HEK293 (cell line): Measurements from ENCODE around the gene POLR3E.

Experiments
- BCL11B ChIP-seq: fragments of 450-650 bp; formaldehyde crosslinking; IDR thresholded peaks from 2 replicates; pipeline ENCODE4 v1.5.1; 2016; ENCODE audit warnings: low read depth, missing biosample characterization, missing genetic modification characterization
- TCF7L2 ChIP-seq: IDR thresholded peaks from 2 replicates; pipeline ENCODE4 v1.6.1; 2011; ENCODE audit warnings: low read depth, mild to moderate bottlenecking, inconsistent platforms, low read length, moderate library complexity, borderline replicate concordance
- ZBTB8A ChIP-seq: fragments of 450-650 bp; formaldehyde crosslinking; IDR thresholded peaks from 2 replicates; pipeline ENCODE4 v1.5.1; 2016; ENCODE audit warnings: missing biosample characterization, missing genetic modification characterization
- ZNF146 ChIP-seq: fragments of 450-650 bp; formaldehyde crosslinking; IDR thresholded peaks from 2 replicates; pipeline ENCODE4 v1.5.1; 2016; ENCODE audit warnings: missing biosample characterization, missing genetic modification characterization
- ZNF274 ChIP-seq, 2 experiments: fragments of 200-500 bp in 1 of 2; fragments of 450-650 bp in 1 of 2; sonication (Bioruptor generic) in 1 of 2; formaldehyde crosslinking in 1 of 2; IDR thresholded peaks; 2 replicates each; pipeline versions ENCODE4 v1.5.1 to v1.6.1; 2014 to 2016; ENCODE audit warnings: borderline replicate concordance in 1 of 2, inconsistent platforms in 1 of 2, low read length in 1 of 2, missing biosample characterization in 1 of 2, missing genetic modification characterization in 1 of 2
- ZNF510 ChIP-seq: fragments of 450-650 bp; formaldehyde crosslinking; IDR thresholded peaks from 2 replicates; pipeline ENCODE4 v1.5.1; 2018; ENCODE audit warnings: mild to moderate bottlenecking, missing genetic modification characterization, missing biosample characterization; ENCODE audit not compliant: insufficient replicate concordance
- ZNF660 ChIP-seq: fragments of 450-650 bp; IDR thresholded peaks from 2 replicates; pipeline ENCODE4 v1.5.1; 2018; ENCODE audit warnings: missing biosample characterization, mild to moderate bottlenecking, missing genetic modification characterization
- TF ChIP-seq, protein P1 (sequence below): fragments of 450-650 bp; formaldehyde crosslinking; IDR thresholded peaks from 2 replicates; pipeline ENCODE4 v1.5.1; 2016; ENCODE audit warnings: missing biosample characterization, missing genetic modification characterization
- TF ChIP-seq, protein P2 (sequence below): fragments of 450-650 bp; formaldehyde crosslinking; IDR thresholded peaks from 2 replicates; pipeline ENCODE4 v1.5.1; 2016; ENCODE audit warnings: missing biosample characterization, missing genetic modification characterization

DNA sequence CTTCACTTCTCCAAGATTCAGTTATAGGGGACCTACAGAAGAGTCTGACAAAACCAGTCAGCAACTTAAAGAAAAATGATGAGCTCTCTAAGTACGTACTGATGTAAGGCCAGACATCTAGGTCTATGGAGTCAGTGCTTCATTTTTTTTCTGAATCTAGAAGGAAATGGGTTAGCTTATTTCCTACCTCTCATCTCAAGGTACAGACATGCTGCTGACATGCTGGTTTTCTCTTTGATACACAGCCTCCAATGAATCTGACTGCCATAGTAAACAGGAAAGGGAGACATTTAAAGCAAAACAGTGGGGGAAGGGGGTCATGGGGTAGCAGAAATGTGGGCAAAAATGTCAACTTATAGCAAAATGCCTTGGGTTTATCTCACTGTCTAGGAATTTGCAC is 60.8 kb downstream of the POLR3E start:
- TF ChIP-seq BCL11B: no peak
- TF ChIP-seq, protein P1, sequence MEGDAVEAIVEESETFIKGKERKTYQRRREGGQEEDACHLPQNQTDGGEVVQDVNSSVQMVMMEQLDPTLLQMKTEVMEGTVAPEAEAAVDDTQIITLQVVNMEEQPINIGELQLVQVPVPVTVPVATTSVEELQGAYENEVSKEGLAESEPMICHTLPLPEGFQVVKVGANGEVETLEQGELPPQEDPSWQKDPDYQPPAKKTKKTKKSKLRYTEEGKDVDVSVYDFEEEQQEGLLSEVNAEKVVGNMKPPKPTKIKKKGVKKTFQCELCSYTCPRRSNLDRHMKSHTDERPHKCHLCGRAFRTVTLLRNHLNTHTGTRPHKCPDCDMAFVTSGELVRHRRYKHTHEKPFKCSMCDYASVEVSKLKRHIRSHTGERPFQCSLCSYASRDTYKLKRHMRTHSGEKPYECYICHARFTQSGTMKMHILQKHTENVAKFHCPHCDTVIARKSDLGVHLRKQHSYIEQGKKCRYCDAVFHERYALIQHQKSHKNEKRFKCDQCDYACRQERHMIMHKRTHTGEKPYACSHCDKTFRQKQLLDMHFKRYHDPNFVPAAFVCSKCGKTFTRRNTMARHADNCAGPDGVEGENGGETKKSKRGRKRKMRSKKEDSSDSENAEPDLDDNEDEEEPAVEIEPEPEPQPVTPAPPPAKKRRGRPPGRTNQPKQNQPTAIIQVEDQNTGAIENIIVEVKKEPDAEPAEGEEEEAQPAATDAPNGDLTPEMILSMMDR (tag by site-specific recombination): no peak
- TF ChIP-seq ZNF660: no peak
- no peak for TF ChIP-seq TCF7L2
- TF ChIP-seq ZNF146: no peak
- TF ChIP-seq ZNF510 (tag by site-specific recombination): no peak
- TF ChIP-seq ZNF274 (IDR thresholded peaks at IDR 0.05; ENCODE audit: low read length): no peak
- TF ChIP-seq ZNF274 (tag by site-specific recombination; IDR thresholded peaks at IDR 0.05; ENCODE audit: borderline replicate concordance): no peak
- no peak for TF ChIP-seq ZBTB8A (tag by site-specific recombination)
- TF ChIP-seq, protein P2, sequence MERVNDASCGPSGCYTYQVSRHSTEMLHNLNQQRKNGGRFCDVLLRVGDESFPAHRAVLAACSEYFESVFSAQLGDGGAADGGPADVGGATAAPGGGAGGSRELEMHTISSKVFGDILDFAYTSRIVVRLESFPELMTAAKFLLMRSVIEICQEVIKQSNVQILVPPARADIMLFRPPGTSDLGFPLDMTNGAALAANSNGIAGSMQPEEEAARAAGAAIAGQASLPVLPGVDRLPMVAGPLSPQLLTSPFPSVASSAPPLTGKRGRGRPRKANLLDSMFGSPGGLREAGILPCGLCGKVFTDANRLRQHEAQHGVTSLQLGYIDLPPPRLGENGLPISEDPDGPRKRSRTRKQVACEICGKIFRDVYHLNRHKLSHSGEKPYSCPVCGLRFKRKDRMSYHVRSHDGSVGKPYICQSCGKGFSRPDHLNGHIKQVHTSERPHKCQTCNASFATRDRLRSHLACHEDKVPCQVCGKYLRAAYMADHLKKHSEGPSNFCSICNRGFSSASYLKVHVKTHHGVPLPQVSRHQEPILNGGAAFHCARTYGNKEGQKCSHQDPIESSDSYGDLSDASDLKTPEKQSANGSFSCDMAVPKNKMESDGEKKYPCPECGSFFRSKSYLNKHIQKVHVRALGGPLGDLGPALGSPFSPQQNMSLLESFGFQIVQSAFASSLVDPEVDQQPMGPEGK (tag by site-specific recombination): no peak
